ENCODE data around the gene RIPPLY3. TPM values are rescaled to one million over a fixed set of nuclear protein-coding genes. Genes with fewer than 3 reads are reported as not detected.

Gene RIPPLY3
- total RNA-seq, 6 experiments from 2014 or later: 0.12 to 0.18 (median 0.17) TPM; not detected in 3

DNA sequence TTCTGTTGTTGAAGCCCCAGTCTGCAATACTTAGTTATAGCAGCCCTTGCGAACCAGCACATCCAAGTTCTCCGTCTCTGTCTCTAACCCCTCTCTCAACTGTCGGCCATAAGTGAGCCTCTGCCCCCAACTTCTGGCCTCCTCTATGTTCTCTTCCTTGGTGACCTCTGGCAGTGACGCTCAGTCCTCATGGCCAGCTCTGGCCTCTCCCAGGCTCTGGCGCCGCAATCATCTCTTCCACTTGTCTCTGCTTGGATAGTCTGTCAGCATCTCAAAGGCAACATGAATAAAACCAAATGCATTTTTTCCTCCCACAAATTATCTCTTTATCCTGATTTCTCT lies 31.7 kb upstream of the RIPPLY3 start:
- no peak overlapping the region for H3K4me3 ChIP-seq
- H3K4me1 ChIP-seq: no peaks in the 10 kb centered on the region
- no peaks in the 10 kb centered on the region for H3K36me3 ChIP-seq
- DNase-seq: no peak
- H3K27ac ChIP-seq: no peak overlapping the region
- TF ChIP-seq, protein P1, sequence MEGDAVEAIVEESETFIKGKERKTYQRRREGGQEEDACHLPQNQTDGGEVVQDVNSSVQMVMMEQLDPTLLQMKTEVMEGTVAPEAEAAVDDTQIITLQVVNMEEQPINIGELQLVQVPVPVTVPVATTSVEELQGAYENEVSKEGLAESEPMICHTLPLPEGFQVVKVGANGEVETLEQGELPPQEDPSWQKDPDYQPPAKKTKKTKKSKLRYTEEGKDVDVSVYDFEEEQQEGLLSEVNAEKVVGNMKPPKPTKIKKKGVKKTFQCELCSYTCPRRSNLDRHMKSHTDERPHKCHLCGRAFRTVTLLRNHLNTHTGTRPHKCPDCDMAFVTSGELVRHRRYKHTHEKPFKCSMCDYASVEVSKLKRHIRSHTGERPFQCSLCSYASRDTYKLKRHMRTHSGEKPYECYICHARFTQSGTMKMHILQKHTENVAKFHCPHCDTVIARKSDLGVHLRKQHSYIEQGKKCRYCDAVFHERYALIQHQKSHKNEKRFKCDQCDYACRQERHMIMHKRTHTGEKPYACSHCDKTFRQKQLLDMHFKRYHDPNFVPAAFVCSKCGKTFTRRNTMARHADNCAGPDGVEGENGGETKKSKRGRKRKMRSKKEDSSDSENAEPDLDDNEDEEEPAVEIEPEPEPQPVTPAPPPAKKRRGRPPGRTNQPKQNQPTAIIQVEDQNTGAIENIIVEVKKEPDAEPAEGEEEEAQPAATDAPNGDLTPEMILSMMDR (IDR thresholded peaks at IDR 0.05): no peak
- no peak for TF ChIP-seq POLR2A (IDR thresholded peaks at IDR 0.05)
- ATAC-seq: no peak
- H3K27me3 ChIP-seq: no peaks in the 10 kb centered on the region
- 66% methylated on average over 4 of the region's 6 CpGs for WGBS (ENCODE audit: insufficient coverage, low coverage, low lambda C conversion rate, missing lambda C conversion rate)
- intact Hi-C loops (cut with DNase I): no loop called here
- no peaks in the 10 kb centered on the region for H3K9me3 ChIP-seq

DNA sequence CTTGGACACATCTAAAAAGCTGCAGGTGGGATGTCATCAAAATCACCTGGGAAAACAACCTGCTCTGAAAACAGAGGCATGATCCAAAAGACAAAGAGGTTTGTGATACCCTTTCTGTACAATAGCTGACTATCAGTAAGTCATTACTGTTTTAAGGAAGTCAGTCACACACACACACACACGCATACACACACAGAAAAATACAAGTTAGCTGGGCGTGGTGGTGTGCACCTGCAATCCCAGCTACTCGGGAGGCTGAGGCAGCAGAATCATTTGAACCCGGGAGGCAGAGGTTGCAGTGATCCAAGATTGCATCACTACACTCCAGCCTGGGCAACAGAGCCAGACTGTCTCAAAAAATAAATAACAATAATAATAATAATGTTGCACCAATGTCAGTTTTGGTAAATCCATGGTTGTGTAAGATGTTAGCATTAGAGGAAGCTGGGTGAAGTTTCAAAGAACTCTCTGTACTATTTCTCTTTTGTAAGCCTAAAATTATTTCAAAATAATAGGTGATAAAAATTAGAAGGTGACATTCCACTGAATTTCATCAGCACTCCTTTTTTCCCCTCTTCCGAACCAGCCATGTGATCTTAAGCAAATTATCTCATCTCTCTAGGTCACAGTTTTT lies 30.2 kb upstream of the RIPPLY3 start:
- no peak for ATAC-seq
- no peaks in the 10 kb centered on the region for H3K36me3 ChIP-seq
- H3K4me3 ChIP-seq: no peak overlapping the region
- intact Hi-C loops (cut with DNase I): no loop called here
- 54% methylated on average over 5 of the region's 5 CpGs for WGBS (ENCODE audit: insufficient coverage, low coverage, low lambda C conversion rate, missing lambda C conversion rate)
- DNase-seq: no peak
- peaks cover 0 to 4% (median 0%) of the 10 kb centered on the region in 4 donors for H3K4me1 ChIP-seq
- no peaks in the 10 kb centered on the region for H3K27me3 ChIP-seq
- TF ChIP-seq, protein P1 (IDR thresholded peaks at IDR 0.05): no peak
- TF ChIP-seq POLR2A (IDR thresholded peaks at IDR 0.05): no peak
- no peak overlapping the region for H3K27ac ChIP-seq
- H3K9me3 ChIP-seq: no peaks in the 10 kb centered on the region

- Histone ChIP-seq H3K4me1 (peaks cover 0 to 4% (median 0%) of the 10 kb centered on the region in 4 donors), H3K36me3 (no peaks in the 10 kb centered on the region), H3K9me3 (no peaks in the 10 kb centered on the region), H3K27me3 (no peaks in the 10 kb centered on the region), H3K4me3 (no peak overlapping the region), H3K27ac (no peak overlapping the region)
- WGBS (ENCODE audit: insufficient coverage, low coverage, low lambda C conversion rate, missing lambda C conversion rate): 7% methylated on average over 8 of the region's 8 CpGs
- ATAC-seq (peak; percentile 71 to 81 (median 74)), DNase-seq (no peak)
- no peak for TF ChIP-seq POLR2A (IDR thresholded peaks at IDR 0.05)
- TF ChIP-seq, protein P1 (IDR thresholded peaks at IDR 0.05): peak; percentile 60 to 91 (median 74)
- intact Hi-C loops (cut with DNase I): no loop called here
Measured at GRCh38 chr21:36976882-36977651, 29.4 kb upstream of the RIPPLY3 start.

- intact Hi-C loops (cut with DNase I): no loop called here
- Histone ChIP-seq H3K27ac (no peak overlapping the region), H3K4me1 (peaks cover 0 to 4% (median 0%) of the 10 kb centered on the region in 4 donors), H3K36me3 (no peaks in the 10 kb centered on the region), H3K9me3 (no peaks in the 10 kb centered on the region), H3K27me3 (no peaks in the 10 kb centered on the region), H3K4me3 (peak overlapping the region; percentile 42 to 62 (median 56))
- TF ChIP-seq, protein P1 (IDR thresholded peaks at IDR 0.05): peak in 2 of 4 donors; percentile 7 to 20
- peak; percentile 22 for TF ChIP-seq POLR2A (IDR thresholded peaks at IDR 0.05)
- 2% methylated on average over 18 of the region's 53 CpGs for WGBS (ENCODE audit: insufficient coverage, low coverage, low lambda C conversion rate, missing lambda C conversion rate)
- ATAC-seq (peak; percentile 85 to 92 (median 90)), DNase-seq (peak; percentile 54 to 66 (median 59))
Measured at GRCh38 chr21:36980280-36981048, 26.0 kb upstream of the RIPPLY3 start.
